HepG2 (cell line): Measurements from ENCODE around the gene ADGRL3. TPM values are rescaled to one million over a fixed set of nuclear protein-coding genes. Genes with fewer than 3 reads are reported as not detected.
A peak's percentile ranks its signal among the peaks of the same experiment; 100 is the strongest.

Experiments used
- ATAC-seq: fragments of 200-7000 bp; cut with Tn5 transposase; 3 replicates; pipeline ENCODE4 v1.9.1; 2020; ENCODE audit warnings: mild to moderate bottlenecking, moderate library complexity
- BruUV-seq: library from RNA; stranded (reverse); fragments of 400-500 nt; replicated peaks from 2 replicates; lab custom pipeline; 2021; lab: Mats Ljungman, UMichigan
- CTCF ChIA-PET: fragments of 300-600 bp; formaldehyde crosslinking; extraction: SDS; loops from one replicate; lab custom pipeline; 2021; ENCODE audit warnings: low total read pairs, inconsistent platforms, low intra/inter-chr PET ratio; lab: Yijun Ruan, JAX
- POLR2A ChIA-PET: fragments of 350-600 bp; sonication (Branson Sonifier 250); formaldehyde crosslinking; loops from one replicate; lab custom pipeline; 2020; ENCODE audit warnings: antibody characterized with exemption, inconsistent platforms; lab: Yijun Ruan, JAX
- DNase-seq: peaks from one replicate; pipeline ENCODE4 v3.0.0-alpha.2; 2015; ENCODE audit warnings: low spot score
- FAIRE-seq: peaks from 3 replicates; lab custom pipeline; 2011; peaks lifted over from hg19 to GRCh38; lab: Jason Lieb, UNC
- H2AFZ ChIP-seq: one replicate; pipeline ENCODE4 v1.6.1; 2011; ENCODE audit warnings: low read length, inconsistent platforms
- H3K27ac ChIP-seq: fragments of 300-600 bp; 3 replicates; pipeline ENCODE4 v1.8.0; 2011; ENCODE audit warnings: mixed run types, mild to moderate bottlenecking, mixed read lengths, low read length, inconsistent platforms; ENCODE audit not compliant: insufficient read depth; ENCODE audit errors: extremely low read length
- H3K27me3 ChIP-seq, 2 experiments: fragments of 200-600 bp in 1 of 2; 2 replicates in 1 of 2; 3 replicates in 1 of 2; pipeline versions ENCODE4 v1.6.0 to v1.8.0; 2011; ENCODE audit warnings: low read length in 2 of 2, mild to moderate bottlenecking in 2 of 2, moderate library complexity in 2 of 2, inconsistent platforms in 1 of 2; ENCODE audit not compliant: insufficient read depth in 2 of 2, control insufficient read depth in 1 of 2
- H3K36me3 ChIP-seq, 2 experiments: fragments of 200-600 bp in 1 of 2; replicated peaks in 1 of 2; 2 replicates in 1 of 2; 3 replicates in 1 of 2; pipeline versions ENCODE4 v1.5.1 to v1.8.0; 2011; ENCODE audit warnings: low read length in 2 of 2, inconsistent platforms in 1 of 2; ENCODE audit not compliant: insufficient read depth in 2 of 2, control insufficient read depth in 1 of 2
- H3K4me1 ChIP-seq: 2 replicates; pipeline ENCODE4 v1.5.1; 2012; ENCODE audit warnings: low read length, inconsistent platforms; ENCODE audit not compliant: insufficient read depth
- H3K4me2 ChIP-seq: 2 replicates; pipeline ENCODE4 v1.6.0; 2011; ENCODE audit warnings: low read depth, low read length, inconsistent platforms
- H3K4me3 ChIP-seq, 3 experiments: fragments of 200-600 bp in 1 of 3; sonication (generic), shearing (Covaris generic) in 1 of 3; replicated peaks in 1 of 3; 2 replicates each; pipeline ENCODE4 v1.5.1; 2011 to 2016; ENCODE audit warnings: low read length in 3 of 3, inconsistent platforms in 2 of 3, low read depth in 2 of 3, mild to moderate bottlenecking in 2 of 3, control low read depth in 1 of 3, mixed read lengths in 1 of 3; ENCODE audit not compliant: insufficient read depth in 1 of 3
- H3K79me2 ChIP-seq: one replicate; pipeline ENCODE4 v1.6.1; 2011; ENCODE audit warnings: low read length, inconsistent platforms; ENCODE audit not compliant: insufficient read depth
- H3K9ac ChIP-seq: 2 replicates; pipeline ENCODE4 v1.6.0; 2011; ENCODE audit warnings: mild to moderate bottlenecking, low read depth, low read length, inconsistent platforms; ENCODE audit not compliant: insufficient read depth
- H3K9me3 ChIP-seq: 2 replicates; pipeline ENCODE4 v1.5.1; 2012; ENCODE audit warnings: mild to moderate bottlenecking, low read length
- H4K20me1 ChIP-seq: 2 replicates; pipeline ENCODE4 v1.6.0; 2011; ENCODE audit warnings: inconsistent platforms, mild to moderate bottlenecking, low read length, moderate library complexity; ENCODE audit not compliant: insufficient read depth
- CREB1 ChIP-seq, 2 experiments: fragments of 450-650 bp in 1 of 2; IDR thresholded peaks; 2 replicates each; pipeline ENCODE4 v1.6.1; 2016 to 2017; ENCODE audit warnings: control low read depth in 1 of 2, mild to moderate bottlenecking in 1 of 2, missing compliant biosample characterization in 1 of 2, missing genetic modification characterization in 1 of 2
- JDP2 ChIP-seq: sonication (generic); formaldehyde crosslinking; IDR thresholded peaks from 2 replicates; pipeline ENCODE4 v1.8.1; 2022; ENCODE audit warnings: missing genetic modification reagents, borderline replicate concordance
- KDM4B ChIP-seq: sonication (generic); formaldehyde crosslinking; IDR thresholded peaks from 2 replicates; pipeline ENCODE4 v1.4.0; 2020; ENCODE audit warnings: missing genetic modification reagents
- NR2F6 ChIP-seq, 2 experiments: IDR thresholded peaks; 2 replicates each; pipeline ENCODE4 v1.6.1; 2016; ENCODE audit warnings: antibody characterized with exemption in 1 of 2, mild to moderate bottlenecking in 1 of 2
- POGZ ChIP-seq: sonication (generic); formaldehyde crosslinking; IDR thresholded peaks from 2 replicates; pipeline ENCODE4 v1.4.0; 2020; ENCODE audit warnings: mild to moderate bottlenecking, missing genetic modification reagents
- RARA ChIP-seq: IDR thresholded peaks from 2 replicates; pipeline ENCODE4 v1.6.1; 2016; ENCODE audit warnings: missing genetic modification reagents, missing compliant biosample characterization
- RBAK ChIP-seq: sonication (generic); formaldehyde crosslinking; IDR thresholded peaks from 2 replicates; pipeline ENCODE4 v1.5.1; 2020; ENCODE audit warnings: mild to moderate bottlenecking, missing genetic modification reagents
- SMC3 ChIP-seq: IDR thresholded peaks from 2 replicates; pipeline ENCODE4 v1.6.1; 2011; ENCODE audit warnings: low read length, improper control_type of control experiment
- SP140L ChIP-seq: sonication (generic); formaldehyde crosslinking; IDR thresholded peaks from 2 replicates; pipeline ENCODE4 v1.4.0; 2020; ENCODE audit warnings: missing genetic modification reagents, borderline replicate concordance
- TBX3 ChIP-seq: fragments of 450-650 bp; IDR thresholded peaks from 2 replicates; pipeline ENCODE4 v1.6.1; 2017; ENCODE audit warnings: antibody characterized with exemption, mild to moderate bottlenecking, inconsistent platforms, borderline replicate concordance
- ZNF232 ChIP-seq: sonication (generic); formaldehyde crosslinking; IDR thresholded peaks from 2 replicates; pipeline ENCODE4 v1.4.0; 2020; ENCODE audit warnings: missing genetic modification reagents, borderline replicate concordance
- ZNF30 ChIP-seq: sonication (generic); formaldehyde crosslinking; IDR thresholded peaks from 2 replicates; pipeline ENCODE4 v1.5.0; 2020; ENCODE audit warnings: mild to moderate bottlenecking, missing genetic modification reagents
- ZNF503 ChIP-seq: sonication (generic); formaldehyde crosslinking; IDR thresholded peaks from 2 replicates; pipeline ENCODE4 v1.4.0; 2020; ENCODE audit warnings: missing genetic modification reagents
- ZNF563 ChIP-seq: sonication (generic); formaldehyde crosslinking; IDR thresholded peaks from 2 replicates; pipeline ENCODE4 v1.8.0; 2022; ENCODE audit warnings: mild to moderate bottlenecking, moderate library complexity, missing genetic modification reagents
- ZNF619 ChIP-seq: sonication (generic); formaldehyde crosslinking; IDR thresholded peaks from 2 replicates; pipeline ENCODE4 v1.4.0; 2020; ENCODE audit warnings: mild to moderate bottlenecking, missing genetic modification reagents
- ZNF709 ChIP-seq: sonication (generic); formaldehyde crosslinking; IDR thresholded peaks from 2 replicates; pipeline ENCODE4 v1.5.0; 2020; ENCODE audit warnings: mild to moderate bottlenecking, missing genetic modification reagents
- WGBS: methylation state at CpG from one replicate; pipeline ENCODE4 v1.1.6; 2017; ENCODE audit warnings: low lambda C conversion rate; 5-methylcytosine and 5-hydroxymethylcytosine counted together
- in situ Hi-C: cut with HindIII; loops from 2 replicates; pipeline ENCODE4 v1.10.0; 2017; ENCODE audit warnings: low pct_unique_long_range_greater_than_20kb; ENCODE audit not compliant: extremely low pct_ligation_motif_present
- intact Hi-C: fragments of 100-400 bp; cut with micrococcal nuclease; formaldehyde crosslinking; loops from one replicate; pipeline ENCODE4 v1.10.0; 2022; ENCODE audit not compliant: unreplicated experiment
- polyA plus RNA-seq, 8 experiments: library from polyadenylated mRNA; depleted of rRNA in 3 of 8; stranded (reverse) in 7 of 8; unstranded in 1 of 8; fragments of >200 nt; fragmentation: Illumina TruSeq in 4 of 8; extraction: Trizol in 4 of 8; gene quantifications; 2 replicates each; pipeline versions ENCODE4 v1.2.1 to v1.2.3, GENCODE V29; 2011 to 2016; ENCODE audit warnings: low read depth in 4 of 8, missing spikeins in 1 of 8, mixed read lengths in 1 of 8; ENCODE audit not compliant: insufficient read depth in 1 of 8
- total RNA-seq, 5 experiments: library from RNA; depleted of rRNA; stranded (reverse); fragments of >200 nt; fragmentation: Illumina TruSeq; extraction: Trizol; gene quantifications; 2 replicates each; pipeline ENCODE4 v1.2.3, GENCODE V29; 2016; ENCODE audit warnings: low read depth in 1 of 5
- TF ChIP-seq, protein P1 (sequence below): IDR thresholded peaks from 2 replicates; pipeline ENCODE4 v1.6.1; 2016; ENCODE audit warnings: control low read depth
- TF ChIP-seq, protein P2 (sequence below): sonication (generic); formaldehyde crosslinking; IDR thresholded peaks from 2 replicates; pipeline ENCODE4 v1.4.0; 2020; ENCODE audit warnings: mild to moderate bottlenecking, missing genetic modification reagents

Gene ADGRL3
- total and polyA plus RNA-seq, 2 of the 13 experiments (the other 11 are each of a cell fraction or from before 2014, with no cell fraction given) = 0.04 to 0.05 TPM

DNA sequence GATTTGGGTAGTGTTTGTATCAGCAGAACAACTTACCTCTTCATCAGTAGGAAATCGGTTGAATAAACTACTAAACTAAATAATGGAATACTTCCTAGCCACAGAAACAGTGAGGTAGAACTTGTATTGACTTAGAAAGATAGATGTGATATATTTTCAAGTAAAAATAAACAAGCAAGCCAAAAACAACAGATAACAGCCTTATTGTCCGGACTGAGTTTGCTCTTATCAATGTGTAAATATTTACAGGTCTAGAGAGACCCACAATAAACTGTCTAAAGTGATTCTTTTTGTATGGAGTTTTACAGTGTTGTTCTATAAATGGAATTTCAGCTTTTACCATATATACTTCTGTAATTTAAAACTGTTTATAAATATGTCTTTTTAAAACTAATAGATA lies 721.8 kb downstream of the ADGRL3 start (continued):
- TF ChIP-seq TBX3 (peak; percentile 71; the same call in 1 of the 2 replicates), RARA (CRISPR knock-in tag) (0 out of 2 replicates have a peak, but pooled peaks have one; percentile 10), ZNF232 (CRISPR knock-in tag) (no peak), SP140L (no peak), ZNF503 (CRISPR knock-in tag) (0 out of 2 replicates have a peak, but pooled peaks have one; percentile 21)
- TF ChIP-seq, protein P1, sequence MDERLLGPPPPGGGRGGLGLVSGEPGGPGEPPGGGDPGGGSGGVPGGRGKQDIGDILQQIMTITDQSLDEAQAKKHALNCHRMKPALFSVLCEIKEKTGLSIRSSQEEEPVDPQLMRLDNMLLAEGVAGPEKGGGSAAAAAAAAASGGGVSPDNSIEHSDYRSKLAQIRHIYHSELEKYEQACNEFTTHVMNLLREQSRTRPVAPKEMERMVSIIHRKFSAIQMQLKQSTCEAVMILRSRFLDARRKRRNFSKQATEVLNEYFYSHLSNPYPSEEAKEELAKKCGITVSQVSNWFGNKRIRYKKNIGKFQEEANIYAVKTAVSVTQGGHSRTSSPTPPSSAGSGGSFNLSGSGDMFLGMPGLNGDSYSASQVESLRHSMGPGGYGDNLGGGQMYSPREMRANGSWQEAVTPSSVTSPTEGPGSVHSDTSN (CRISPR knock-in tag) = no peak

- Histone ChIP-seq H3K79me2 (no peaks in the 10 kb centered on the region), H3K9ac (no peak overlapping the region), H3K4me3 (no peak overlapping the region), H3K4me2 (no peak overlapping the region), H2AFZ (no peak overlapping the region), H3K36me3 (no peaks in the 10 kb centered on the region), H4K20me1 (no peaks in the 10 kb centered on the region), H3K27me3 (0 out of 5 replicates have a peak, but pooled peaks cover 0 to 3% of the 10 kb centered on the region in 2 experiments), H3K4me1 (no peaks in the 10 kb centered on the region), H3K9me3 (no peaks in the 10 kb centered on the region), H3K27ac (no peak overlapping the region)
- ChIA-PET CTCF (no interaction called here), POLR2A (no interaction called here)
- DNase-seq = no peak
- no peak for FAIRE-seq
- 3% methylated on average over 4 of the region's 4 CpGs for WGBS
- in situ Hi-C loops = no loop called here
- no TSS peak for BruUV-seq
- no peak for ATAC-seq
- intact Hi-C loops = no loop called here
- TF ChIP-seq ZNF619 (CRISPR knock-in tag) (no peak), SMC3 (no peak), ZNF709 (CRISPR knock-in tag) (no peak), NR2F6 (IDR thresholded peaks at IDR 0.05) (no peak), NR2F6 (CRISPR knock-in tag; IDR thresholded peaks at IDR 0.05) (no peak), KDM4B (CRISPR knock-in tag) (no peak), ZNF30 (CRISPR knock-in tag) (no peak), POGZ (CRISPR knock-in tag) (no peak), JDP2 (CRISPR knock-in tag) (no peak), CREB1 (IDR thresholded peaks at IDR 0.05) (no peak), CREB1 (CRISPR knock-in tag; IDR thresholded peaks at IDR 0.05) (no peak), RBAK (CRISPR knock-in tag) (no peak), ZNF563 (CRISPR knock-in tag) (no peak)
- TF ChIP-seq, protein P2, sequence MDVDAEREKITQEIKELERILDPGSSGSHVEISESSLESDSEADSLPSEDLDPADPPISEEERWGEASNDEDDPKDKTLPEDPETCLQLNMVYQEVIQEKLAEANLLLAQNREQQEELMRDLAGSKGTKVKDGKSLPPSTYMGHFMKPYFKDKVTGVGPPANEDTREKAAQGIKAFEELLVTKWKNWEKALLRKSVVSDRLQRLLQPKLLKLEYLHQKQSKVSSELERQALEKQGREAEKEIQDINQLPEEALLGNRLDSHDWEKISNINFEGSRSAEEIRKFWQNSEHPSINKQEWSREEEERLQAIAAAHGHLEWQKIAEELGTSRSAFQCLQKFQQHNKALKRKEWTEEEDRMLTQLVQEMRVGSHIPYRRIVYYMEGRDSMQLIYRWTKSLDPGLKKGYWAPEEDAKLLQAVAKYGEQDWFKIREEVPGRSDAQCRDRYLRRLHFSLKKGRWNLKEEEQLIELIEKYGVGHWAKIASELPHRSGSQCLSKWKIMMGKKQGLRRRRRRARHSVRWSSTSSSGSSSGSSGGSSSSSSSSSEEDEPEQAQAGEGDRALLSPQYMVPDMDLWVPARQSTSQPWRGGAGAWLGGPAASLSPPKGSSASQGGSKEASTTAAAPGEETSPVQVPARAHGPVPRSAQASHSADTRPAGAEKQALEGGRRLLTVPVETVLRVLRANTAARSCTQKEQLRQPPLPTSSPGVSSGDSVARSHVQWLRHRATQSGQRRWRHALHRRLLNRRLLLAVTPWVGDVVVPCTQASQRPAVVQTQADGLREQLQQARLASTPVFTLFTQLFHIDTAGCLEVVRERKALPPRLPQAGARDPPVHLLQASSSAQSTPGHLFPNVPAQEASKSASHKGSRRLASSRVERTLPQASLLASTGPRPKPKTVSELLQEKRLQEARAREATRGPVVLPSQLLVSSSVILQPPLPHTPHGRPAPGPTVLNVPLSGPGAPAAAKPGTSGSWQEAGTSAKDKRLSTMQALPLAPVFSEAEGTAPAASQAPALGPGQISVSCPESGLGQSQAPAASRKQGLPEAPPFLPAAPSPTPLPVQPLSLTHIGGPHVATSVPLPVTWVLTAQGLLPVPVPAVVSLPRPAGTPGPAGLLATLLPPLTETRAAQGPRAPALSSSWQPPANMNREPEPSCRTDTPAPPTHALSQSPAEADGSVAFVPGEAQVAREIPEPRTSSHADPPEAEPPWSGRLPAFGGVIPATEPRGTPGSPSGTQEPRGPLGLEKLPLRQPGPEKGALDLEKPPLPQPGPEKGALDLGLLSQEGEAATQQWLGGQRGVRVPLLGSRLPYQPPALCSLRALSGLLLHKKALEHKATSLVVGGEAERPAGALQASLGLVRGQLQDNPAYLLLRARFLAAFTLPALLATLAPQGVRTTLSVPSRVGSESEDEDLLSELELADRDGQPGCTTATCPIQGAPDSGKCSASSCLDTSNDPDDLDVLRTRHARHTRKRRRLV (CRISPR knock-in tag) = no peak
These were observed 722.6 kb downstream of the ADGRL3 start for GRCh38 chr4:61922766-61923165.
